Measurements from ENCODE around the gene CENPO.

DNA sequence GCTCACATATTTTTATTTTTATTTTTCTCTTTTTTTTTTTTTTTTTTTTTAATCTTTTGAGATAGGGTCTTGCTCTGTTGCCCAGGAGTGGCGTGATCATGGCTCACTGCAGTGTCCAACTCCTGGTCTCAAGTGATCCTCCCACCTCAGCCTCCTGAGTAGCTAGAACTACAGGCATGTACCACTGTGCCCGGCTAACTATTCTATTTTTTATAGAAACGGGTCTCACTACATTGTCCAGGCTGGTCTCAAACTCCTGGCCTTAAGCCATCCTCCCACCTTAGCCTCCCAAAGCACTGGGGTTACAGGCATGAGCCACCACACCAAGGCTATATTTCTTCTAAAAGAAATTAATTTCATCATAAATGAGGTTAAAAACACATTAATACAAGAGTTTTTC lies 45.9 kb upstream of the CENPO start:
- no peak for TF ChIP-seq EZH2phosphoT487 (IDR thresholded peaks at IDR 0.05; ENCODE audit: insufficient read depth, low read depth)
- no peak for TF ChIP-seq EZH2 (IDR thresholded peaks at IDR 0.05; ENCODE audit: insufficient read depth, poor library complexity, severe bottlenecking)

Data from GM23248 (cell line).